H1 (cell line): ENCODE results near the gene GABPB2. TPM values are rescaled to one million over a fixed set of nuclear protein-coding genes. Genes with fewer than 3 reads are reported as not detected.

Source experiments
- CTCF ChIA-PET: fragments of 300-600 bp; sonication (Branson Sonifier 250); formaldehyde crosslinking; loops from one replicate; lab custom pipeline; 2021; ENCODE audit not compliant: partially characterized antibody; lab: Charles Lee
- POLR2A ChIA-PET: fragments of 300-600 bp; sonication (Branson Sonifier 250); formaldehyde crosslinking; loops from one replicate; lab custom pipeline; 2021; ENCODE audit warnings: inconsistent platforms; ENCODE audit not compliant: partially characterized antibody; lab: Charles Lee
- DNase-seq, 2 experiments: peaks; one replicate each; pipeline versions ENCODE4 v3.0.0 to v3.0.0-alpha.2; 2010 to 2022; ENCODE audit warnings: low spot score in 2 of 2, low read depth in 1 of 2, mixed read lengths in 1 of 2
- FAIRE-seq: peaks from 2 replicates; lab custom pipeline; 2011; peaks lifted over from hg19 to GRCh38; lab: Jason Lieb, UNC
- H2AFZ ChIP-seq: 2 replicates; pipeline ENCODE4 v1.8.1; 2012; ENCODE audit warnings: low read length, inconsistent platforms
- H2AK5ac ChIP-seq: 2 replicates; pipeline ENCODE4 v1.6.1; 2013; ENCODE audit warnings: low read depth, low read length
- H2BK120ac ChIP-seq: replicated peaks from 2 replicates; pipeline ENCODE3; 2013; ENCODE audit warnings: low read depth, low read length, inconsistent platforms
- H2BK12ac ChIP-seq: 2 replicates; pipeline ENCODE4 v1.6.1; 2013; ENCODE audit warnings: low read depth, low read length
- H2BK15ac ChIP-seq: 2 replicates; pipeline ENCODE4 v1.6.1; 2013; ENCODE audit warnings: low read length
- H2BK20ac ChIP-seq: 2 replicates; pipeline ENCODE4 v1.6.1; 2013; ENCODE audit warnings: low read length
- H2BK5ac ChIP-seq: 2 replicates; pipeline ENCODE4 v1.6.1; 2013; ENCODE audit warnings: low read depth, low read length
- H3K14ac ChIP-seq: 2 replicates; pipeline ENCODE4 v1.6.1; 2013; ENCODE audit warnings: inconsistent platforms; ENCODE audit not compliant: insufficient read length
- H3K18ac ChIP-seq: 2 replicates; pipeline ENCODE4 v1.6.1; 2013; ENCODE audit warnings: low read length; ENCODE audit errors: extremely low read depth
- H3K23ac ChIP-seq: 2 replicates; pipeline ENCODE4 v1.6.1; 2013; ENCODE audit warnings: inconsistent platforms; ENCODE audit not compliant: insufficient read length
- H3K23me2 ChIP-seq: 2 replicates; pipeline ENCODE4 v1.6.1; 2013; ENCODE audit warnings: low read depth, low read length
- H3K27ac ChIP-seq: 2 replicates; pipeline ENCODE4 v1.6.1; 2011; ENCODE audit warnings: low read depth, low read length, inconsistent platforms
- H3K27me3 ChIP-seq, 4 experiments: replicated peaks in 1 of 4; 1 replicate in 1 of 4; 2 replicates in 3 of 4; pipeline versions ENCODE4 v1.6.1 to v1.8.1; 2011 to 2013; ENCODE audit warnings: low read length in 3 of 4, mild to moderate bottlenecking in 3 of 4, inconsistent platforms in 2 of 4, mixed read lengths in 2 of 4, moderate library complexity in 1 of 4; ENCODE audit not compliant: control insufficient read depth in 3 of 4, insufficient read depth in 3 of 4; ENCODE audit errors: extremely low read depth in 1 of 4
- H3K36me3 ChIP-seq, 4 experiments: 2 replicates each; pipeline versions ENCODE4 v1.6.1 to v1.8.1; 2011 to 2013; ENCODE audit warnings: mild to moderate bottlenecking in 4 of 4, low read length in 3 of 4, moderate library complexity in 2 of 4, control low read depth in 1 of 4, inconsistent platforms in 1 of 4; ENCODE audit not compliant: insufficient read depth in 4 of 4, control insufficient read depth in 2 of 4
- H3K4ac ChIP-seq: replicated peaks from 2 replicates; pipeline ENCODE3; 2013; ENCODE audit warnings: low read length, low read depth, mixed read lengths, inconsistent platforms; ENCODE audit not compliant: insufficient read length
- H3K4me1 ChIP-seq, 4 experiments: replicated peaks in 1 of 4; 1 replicate in 1 of 4; 2 replicates in 3 of 4; pipeline versions ENCODE4 v1.6.1 to v1.8.1; 2011 to 2013; ENCODE audit warnings: low read length in 3 of 4, inconsistent platforms in 2 of 4, mixed read lengths in 1 of 4; ENCODE audit not compliant: insufficient read depth in 4 of 4, control insufficient read depth in 3 of 4
- H3K4me2 ChIP-seq, 2 experiments: 2 replicates each; pipeline versions ENCODE4 v1.6.1 to v1.8.1; 2011 to 2013; ENCODE audit warnings: low read depth in 2 of 2, low read length in 2 of 2, control low read depth in 1 of 2, inconsistent platforms in 1 of 2, mild to moderate bottlenecking in 1 of 2; ENCODE audit not compliant: insufficient read depth in 1 of 2
- H3K4me3 ChIP-seq, 4 experiments: fragments of 200-600, 300-600 bp in 1 of 4; sonication (generic), shearing (Covaris generic), sonication (Bioruptor Twin) in 1 of 4; 2 replicates each; pipeline versions ENCODE4 v1.5.1 to v1.8.1; 2011 to 2016; ENCODE audit warnings: low read length in 4 of 4, low read depth in 3 of 4, control low read depth in 2 of 4, inconsistent platforms in 2 of 4, mild to moderate bottlenecking in 2 of 4, mixed read lengths in 1 of 4, moderate library complexity in 1 of 4; ENCODE audit not compliant: insufficient read depth in 2 of 4; ENCODE audit errors: extremely low read depth in 1 of 4
- H3K56ac ChIP-seq: replicated peaks from 2 replicates; pipeline ENCODE3; 2013; ENCODE audit warnings: low read depth, mild to moderate bottlenecking, mixed read lengths, low read length, inconsistent platforms; ENCODE audit not compliant: insufficient read length
- H3K79me1 ChIP-seq: 2 replicates; pipeline ENCODE4 v1.6.1; 2013; ENCODE audit warnings: low read depth, low read length, control low read depth
- H3K79me2 ChIP-seq, 2 experiments: 2 replicates each; pipeline versions ENCODE4 v1.6.1 to v1.8.1; 2012 to 2013; ENCODE audit warnings: low read length in 2 of 2, mild to moderate bottlenecking in 2 of 2, inconsistent platforms in 1 of 2; ENCODE audit not compliant: insufficient read depth in 2 of 2, control insufficient read depth in 1 of 2
- H3K9ac ChIP-seq, 4 experiments: replicated peaks in 1 of 4; 1 replicate in 1 of 4; 2 replicates in 3 of 4; pipeline versions ENCODE4 v1.6.1 to v1.8.1; 2011 to 2013; ENCODE audit warnings: low read depth in 3 of 4, low read length in 3 of 4, control low read depth in 2 of 4, mild to moderate bottlenecking in 2 of 4, moderate library complexity in 2 of 4, inconsistent platforms in 1 of 4; ENCODE audit errors: extremely low read depth in 1 of 4
- H3K9me3 ChIP-seq, 2 experiments: 2 replicates each; pipeline versions ENCODE4 v1.6.1 to v1.8.1; 2012 to 2013; ENCODE audit warnings: mild to moderate bottlenecking in 2 of 2, moderate library complexity in 2 of 2, control low read depth in 1 of 2, inconsistent platforms in 1 of 2, low read depth in 1 of 2, low read length in 1 of 2, mixed read lengths in 1 of 2; ENCODE audit not compliant: insufficient read depth in 2 of 2
- H4K20me1 ChIP-seq, 2 experiments: replicated peaks in 1 of 2; 2 replicates each; pipeline versions ENCODE3 to v1.8.1; 2011 to 2013; ENCODE audit warnings: inconsistent platforms in 2 of 2, low read length in 2 of 2, mild to moderate bottlenecking in 1 of 2; ENCODE audit not compliant: insufficient read depth in 2 of 2, control insufficient read depth in 1 of 2
- H4K5ac ChIP-seq: 2 replicates; pipeline ENCODE4 v1.6.1; 2013; ENCODE audit warnings: low read length, low read depth, mixed read lengths, inconsistent platforms; ENCODE audit not compliant: insufficient read length
- H4K8ac ChIP-seq: 2 replicates; pipeline ENCODE4 v1.8.0; 2013; ENCODE audit warnings: mild to moderate bottlenecking, moderate library complexity, low read length, inconsistent platforms; ENCODE audit not compliant: insufficient read depth; ENCODE audit errors: extremely low read depth
- H4K91ac ChIP-seq: replicated peaks from 2 replicates; pipeline ENCODE3; 2013; ENCODE audit warnings: low read length, mixed read lengths, inconsistent platforms; ENCODE audit not compliant: insufficient read length
- CBX8 ChIP-seq: fragments of 300-800, 300-1000 bp; sonication (generic); IDR thresholded peaks from 2 replicates; pipeline ENCODE4 v1.7.1; 2016; ENCODE audit warnings: low read depth, low read length, borderline replicate concordance
- JUND ChIP-seq: IDR thresholded peaks from 2 replicates; pipeline ENCODE4 v1.6.1; 2011; ENCODE audit warnings: mild to moderate bottlenecking, improper control_type of control experiment, low read length
- KDM4A ChIP-seq: IDR thresholded peaks from one replicate; pipeline ENCODE4 v1.7.1; 2012; ENCODE audit warnings: low read depth, mild to moderate bottlenecking, moderate library complexity, low read length, inconsistent platforms; ENCODE audit not compliant: severe bottlenecking
- PHF8 ChIP-seq: fragments of 200-600 bp; sonication (generic); conservative IDR thresholded peaks from 2 replicates; pipeline ENCODE4 v1.7.1; 2012; ENCODE audit warnings: low read depth, mild to moderate bottlenecking, inconsistent platforms, low read length, moderate library complexity
- RXRA ChIP-seq: IDR thresholded peaks from 2 replicates; pipeline ENCODE4 v1.6.1; 2011; ENCODE audit warnings: low read depth, mild to moderate bottlenecking, low read length, moderate library complexity; ENCODE audit not compliant: insufficient read depth
- SAP30 ChIP-seq: fragments of 300-600 bp; sonication (generic); IDR thresholded peaks from 2 replicates; pipeline ENCODE4 v1.7.1; 2012; ENCODE audit warnings: low read length, moderate library complexity, mild to moderate bottlenecking, inconsistent platforms; ENCODE audit not compliant: insufficient read depth, insufficient replicate concordance
- WGBS, 2 experiments: shearing (Covaris generic) in 1 of 2; methylation state at CpG; one replicate each; pipeline versions ENCODE4 v1.1.6 to v1.1.7; 2013 to 2015; ENCODE audit warnings: low lambda C conversion rate in 2 of 2, mixed read lengths in 2 of 2, inconsistent platforms in 1 of 2, low coverage in 1 of 2, missing lambda C conversion rate in 1 of 2; ENCODE audit not compliant: insufficient replicate concordance in 2 of 2, insufficient coverage in 1 of 2, insufficient read length in 1 of 2; ENCODE audit errors: extremely low coverage in 1 of 2, missing lambda C conversion rate in 1 of 2; 5-methylcytosine and 5-hydroxymethylcytosine counted together
- polyA plus RNA-seq, 7 experiments: library from polyadenylated mRNA; depleted of rRNA in 3 of 7; stranded (reverse) in 5 of 7; unstranded in 2 of 7; fragments of >200 nt in 5 of 7; fragments of 200-250 nt in 2 of 7; gene quantifications; 1 replicate in 5 of 7; 2 replicates in 1 of 7; 4 replicates in 1 of 7; pipeline versions ENCODE4 v1.2.1 to v1.2.3, GENCODE V29; 2011 to 2013; ENCODE audit warnings: missing spikeins in 2 of 7, mixed read lengths in 2 of 7
- total RNA-seq: library from RNA; stranded (reverse); fragmentation: NEBNext Ultra II Directional; extraction: Animal tissue kit (Norgen Biotek cat#: 25700); gene quantifications from 2 replicates; pipeline ENCODE4 v1.2.1, GENCODE V29; 2021
- TF ChIP-seq, protein P1 (sequence below): IDR thresholded peaks from 2 replicates; pipeline ENCODE4 v1.6.1; 2012; ENCODE audit warnings: low read length, inconsistent platforms

GABPB2 gene
- total and polyA plus RNA-seq, 2 of the 8 experiments (the other 6 are each of a cell fraction or from before 2014, with no cell fraction given): 1.8 to 2.4 TPM

DNA sequence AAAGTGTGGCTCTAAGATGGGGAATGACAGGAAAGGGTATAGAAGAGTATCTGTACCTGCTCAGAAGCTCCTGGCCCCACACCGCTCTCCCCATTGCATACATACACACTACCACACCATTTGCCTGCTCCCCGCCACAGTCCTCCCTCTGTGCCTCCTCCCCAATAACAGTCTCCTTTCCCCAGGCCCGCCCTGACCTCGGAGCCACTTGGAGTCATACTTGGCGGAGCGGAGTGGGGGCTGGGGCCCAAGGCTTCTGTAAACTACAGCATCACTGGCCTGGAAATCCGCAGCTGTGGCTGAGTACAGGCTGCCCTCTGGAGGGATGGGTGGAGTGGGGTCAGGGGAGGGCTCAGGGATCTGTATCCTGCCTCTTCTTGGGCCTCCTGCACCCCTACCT lies 67.2 kb downstream of the GABPB2 start:
- no peak for FAIRE-seq

More for the DNA sequence above, 67.2 kb downstream of the GABPB2 start:
- H2BK20ac ChIP-seq: no peak overlapping the region
- no peak overlapping the region for H3K56ac ChIP-seq
- no peak overlapping the region for H3K4ac ChIP-seq
- H3K79me1 ChIP-seq: no peaks in the 10 kb centered on the region
- no peak overlapping the region for H2AK5ac ChIP-seq
- H2BK15ac ChIP-seq: no peak overlapping the region
- H2BK120ac ChIP-seq: no peak overlapping the region
- no peak overlapping the region for H2BK12ac ChIP-seq
- H2AFZ ChIP-seq: no peak overlapping the region
- ChIA-PET POLR2A (no interaction called here), CTCF (interaction anchor here (0.5 to 7.9 kb wide), 3 partner anchors 17 to 605 kb away, joined by 3 to 94 read pairs (median 5); partner anchors contain the start of gene TNFAIP8L2)
- H4K8ac ChIP-seq: no peak overlapping the region
- H3K23me2 ChIP-seq: peaks cover 4% of the 10 kb centered on the region; the same call in 1 of the 2 replicates
- no peak overlapping the region for H3K9ac ChIP-seq
- no peak for DNase-seq
- H3K4me2 ChIP-seq: no peak overlapping the region
- peaks cover 0 to 10% (median 2%) of the 10 kb centered on the region in 4 experiments; a peak in 4 of 8 replicates for H3K36me3 ChIP-seq
- H3K14ac ChIP-seq: no peak overlapping the region
- H3K4me1 ChIP-seq: peaks cover 0 to 10% (median 6%) of the 10 kb centered on the region in 4 experiments; a peak in 5 of 7 replicates
- peaks cover 0 to 14% (median 8%) of the 10 kb centered on the region in 4 experiments; a peak in 5 of 7 replicates for H3K27me3 ChIP-seq
- H3K79me2 ChIP-seq: no peaks in the 10 kb centered on the region
- no peak overlapping the region for H3K18ac ChIP-seq
- no peak overlapping the region for H3K27ac ChIP-seq
- H3K4me3 ChIP-seq: no peak overlapping the region
- TF ChIP-seq, protein P1, sequence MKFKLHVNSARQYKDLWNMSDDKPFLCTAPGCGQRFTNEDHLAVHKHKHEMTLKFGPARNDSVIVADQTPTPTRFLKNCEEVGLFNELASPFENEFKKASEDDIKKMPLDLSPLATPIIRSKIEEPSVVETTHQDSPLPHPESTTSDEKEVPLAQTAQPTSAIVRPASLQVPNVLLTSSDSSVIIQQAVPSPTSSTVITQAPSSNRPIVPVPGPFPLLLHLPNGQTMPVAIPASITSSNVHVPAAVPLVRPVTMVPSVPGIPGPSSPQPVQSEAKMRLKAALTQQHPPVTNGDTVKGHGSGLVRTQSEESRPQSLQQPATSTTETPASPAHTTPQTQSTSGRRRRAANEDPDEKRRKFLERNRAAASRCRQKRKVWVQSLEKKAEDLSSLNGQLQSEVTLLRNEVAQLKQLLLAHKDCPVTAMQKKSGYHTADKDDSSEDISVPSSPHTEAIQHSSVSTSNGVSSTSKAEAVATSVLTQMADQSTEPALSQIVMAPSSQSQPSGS: no peak
- TF ChIP-seq JUND (no peak), CBX8 (no peak), KDM4A (no peak), RXRA (no peak), SAP30 (no peak), PHF8 (no peak)
- no peaks in the 10 kb centered on the region for H3K9me3 ChIP-seq
- WGBS, 2 experiments: 90% methylated on average over 7 of the region's 7 CpGs; no CpG with 5 or more reads in 1 of the 2 experiments
- no peak overlapping the region for H4K91ac ChIP-seq
- H3K23ac ChIP-seq: no peak overlapping the region
- H4K5ac ChIP-seq: no peak overlapping the region
- peaks cover 3 to 4% of the 10 kb centered on the region in 2 experiments for H4K20me1 ChIP-seq
- H2BK5ac ChIP-seq: no peak overlapping the region
